Hair follicle dermal papilla cell (primary cell): ENCODE data around the gene DPPA2. TPM values are rescaled to one million over a fixed set of nuclear protein-coding genes. Genes with fewer than 3 reads are reported as not detected.

Experiments
- small RNA-seq: library from RNA; depleted of rRNA; stranded (forward); fragments of <200 nt; gene quantifications from one replicate; pipeline ENCODE3, GENCODE V24; 2012
- total RNA-seq: library from RNA; depleted of rRNA; stranded (reverse); fragments of >200 nt; gene quantifications from 2 replicates; pipeline ENCODE4 v1.2.3, GENCODE V29; 2012

Gene DPPA2
- not detected in 2 replicates for total RNA-seq

DNA sequence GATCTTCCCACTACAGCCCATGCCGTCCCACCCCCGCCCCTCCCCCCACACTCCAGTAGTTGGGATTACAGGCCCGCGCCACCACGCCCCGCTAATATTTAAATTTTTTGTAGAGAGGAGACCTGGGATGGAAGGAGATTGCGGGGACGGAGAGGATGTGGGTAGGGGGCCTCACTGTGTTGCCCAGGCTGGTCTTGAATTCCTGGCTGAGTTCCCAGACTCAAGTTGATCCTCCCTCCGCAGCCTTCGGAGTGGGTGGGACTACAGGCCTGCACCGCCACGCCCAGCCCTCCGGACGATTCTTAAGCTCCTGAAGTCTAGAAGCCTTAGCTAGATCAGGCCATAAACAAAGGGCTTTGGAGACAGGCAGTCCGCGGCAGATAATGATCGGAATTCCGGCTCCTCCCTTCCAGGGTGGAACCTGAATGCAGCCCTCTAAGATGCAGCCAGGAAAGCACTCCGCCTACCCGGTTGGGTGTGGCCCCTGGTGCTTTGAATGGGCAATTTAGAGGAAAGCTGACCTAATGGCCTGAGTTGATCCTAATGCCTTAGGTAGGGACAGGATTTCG, at the start of gene DPPA2:
TSS of gene DPPA2 (minus strand) at position 356 of the 569 bp plus-strand sequence. CDS start 1,975 bp downstream, outside the sequence.

DNA sequence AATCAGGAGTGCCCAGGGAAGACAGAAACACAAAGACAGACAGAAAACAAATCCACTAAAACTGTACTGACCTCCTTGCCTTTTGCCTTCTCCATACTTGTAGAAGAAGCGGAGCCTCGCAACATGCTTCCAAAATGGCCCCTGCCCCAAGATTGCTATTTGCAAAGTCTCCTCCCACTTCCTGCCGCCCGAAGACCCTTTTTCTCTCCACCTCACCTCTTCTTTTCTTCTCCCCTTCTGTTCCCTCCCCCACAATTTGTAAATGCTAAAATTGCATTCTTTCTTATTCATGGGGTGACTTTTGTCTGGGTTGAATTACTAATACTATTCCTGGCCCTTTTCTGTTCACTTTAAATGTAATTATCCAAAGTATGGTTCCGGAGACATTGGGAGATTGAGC, 21.1 kb upstream of the DPPA2 start, which contains the start of gene DPPA4:
TSS of gene DPPA4 (minus strand) at position 154 of the 400 bp plus-strand sequence. CDS start at position 125, 29 bp downstream.

Small RNA genes lying within 50 kb of the gene (small RNA-seq; reads per million reads assigned to genes)
- gene AC124945.1, result not detected
- gene RF00017, result not detected

Other genes with a start within 250 kb of the DPPA2 start
- gene MORC1, start 198.4 kb downstream of the DPPA2 start, total RNA-seq, result not detected in 2 replicates
- not detected in 2 replicates for gene C3orf85, start 179.8 kb downstream of the DPPA2 start, total RNA-seq
- 2.3 and 3.9 TPM in 2 replicates for gene DPPA4, start 21.0 kb upstream of the DPPA2 start, total RNA-seq